NCI-H1436 treated with DMSO at 0.1 percent for 48 hours (cell line): Measurements from ENCODE around the gene BACE1.
"Not testable (repeated sequence)": the region's sequence is repeated elsewhere in the genome, so short reads cannot be mapped to it uniquely, and the experiment has no call there.

Source experiments
- DNase-seq: peaks from one replicate; lab custom pipeline; 2025; lab: John Stamatoyannopoulos, UW

BACE1 gene

DNA sequence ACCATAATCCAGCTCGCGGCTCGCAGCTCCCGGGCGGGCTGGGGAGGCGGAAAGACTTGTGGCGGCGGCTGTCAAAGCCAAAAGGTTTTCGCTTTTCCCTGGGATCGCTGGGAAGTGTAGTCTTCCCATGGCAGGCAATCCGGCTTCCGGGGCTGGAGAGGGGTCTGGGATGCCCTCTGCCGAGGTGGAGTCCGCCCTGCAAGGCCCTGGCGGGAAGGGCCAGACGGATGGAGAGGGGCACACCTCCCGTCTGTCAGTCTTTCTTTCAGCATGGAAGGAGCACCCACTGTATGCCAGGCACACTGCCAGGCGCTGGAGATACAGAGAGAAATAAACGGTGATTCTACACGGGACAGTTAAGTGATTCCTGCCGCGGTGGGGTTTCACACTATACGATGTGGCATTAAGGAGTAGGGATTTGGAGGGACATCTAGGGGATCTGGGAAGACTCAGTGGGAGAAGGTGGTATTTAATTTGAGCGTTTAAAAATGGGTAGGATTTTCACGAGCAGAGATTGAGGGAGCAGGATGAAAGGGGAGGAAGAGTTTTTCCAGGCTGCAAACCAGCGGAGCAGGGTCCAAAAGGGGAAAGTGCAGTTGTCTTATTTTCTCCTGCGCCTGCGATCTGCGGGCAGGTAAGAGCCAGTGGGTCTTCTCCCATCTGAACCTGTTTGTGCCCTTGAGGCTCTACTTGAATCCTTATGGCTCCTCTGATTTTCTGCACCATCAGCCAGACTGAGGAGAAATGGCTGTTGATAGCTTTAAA lies at the start of gene BACE1:
TSS of gene BACE1 (minus strand) at position 60 of the 765 bp plus-strand sequence. CDS start 461 bp downstream, outside the sequence.
- peak; percentile 37 for DNase-seq

DNA sequence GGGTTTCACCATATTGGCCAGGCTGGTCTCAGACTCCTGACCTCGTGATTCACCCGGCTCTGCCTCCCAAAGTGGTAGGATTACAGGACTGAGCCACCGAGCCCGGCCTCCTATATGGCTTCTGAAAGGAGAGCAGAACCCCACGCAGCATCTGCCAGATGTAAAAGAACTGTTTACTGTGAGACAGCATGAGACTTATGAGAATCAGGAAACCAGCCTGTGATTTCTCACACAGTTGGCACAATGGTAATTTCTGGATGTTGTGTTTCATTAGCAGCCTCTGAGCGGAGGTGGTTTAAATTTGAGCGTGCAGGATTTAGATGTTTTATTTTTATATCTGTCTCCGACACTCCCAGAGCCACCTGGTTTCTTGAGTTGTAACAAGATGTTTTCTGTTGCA lies 45.4 kb upstream of the BACE1 start:
- no peak for DNase-seq

DNA sequence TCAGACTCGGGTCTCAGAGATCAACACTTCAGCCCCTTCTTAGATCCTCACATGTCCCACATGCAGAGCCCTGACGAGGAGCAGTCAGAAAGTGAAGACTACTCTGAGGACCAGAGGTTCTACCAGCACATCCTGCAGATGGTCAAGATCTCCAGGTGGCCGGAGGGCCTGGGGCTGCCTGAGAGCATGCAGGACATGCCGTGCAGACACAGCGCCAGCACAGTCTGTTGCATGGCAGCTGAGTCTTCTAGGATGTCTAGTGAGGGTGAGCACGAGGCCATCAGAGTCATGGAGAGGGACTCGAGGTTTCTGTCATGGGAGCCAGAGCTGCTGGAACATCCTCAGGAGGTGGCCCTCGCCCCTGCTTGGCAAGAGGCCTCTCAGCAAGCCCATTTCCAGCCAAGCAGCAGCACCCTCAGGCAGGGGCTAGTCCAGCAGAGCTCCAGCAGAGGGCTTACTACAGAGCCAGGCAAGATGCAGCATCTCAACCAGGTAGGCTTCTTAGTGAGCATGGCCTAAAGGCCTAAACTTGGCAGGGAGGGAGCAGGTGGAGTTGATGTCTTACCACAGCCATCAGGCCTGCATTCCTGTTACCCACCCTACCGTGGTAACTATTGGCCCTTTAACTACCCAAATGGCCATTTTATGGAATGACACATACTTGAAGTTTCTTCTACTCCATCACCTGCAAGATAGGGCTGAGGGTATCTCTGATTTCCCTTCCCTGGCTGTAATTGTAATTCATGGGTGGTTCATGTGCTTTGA lies 40.3 kb upstream of the BACE1 start:
- no peak for DNase-seq

DNA sequence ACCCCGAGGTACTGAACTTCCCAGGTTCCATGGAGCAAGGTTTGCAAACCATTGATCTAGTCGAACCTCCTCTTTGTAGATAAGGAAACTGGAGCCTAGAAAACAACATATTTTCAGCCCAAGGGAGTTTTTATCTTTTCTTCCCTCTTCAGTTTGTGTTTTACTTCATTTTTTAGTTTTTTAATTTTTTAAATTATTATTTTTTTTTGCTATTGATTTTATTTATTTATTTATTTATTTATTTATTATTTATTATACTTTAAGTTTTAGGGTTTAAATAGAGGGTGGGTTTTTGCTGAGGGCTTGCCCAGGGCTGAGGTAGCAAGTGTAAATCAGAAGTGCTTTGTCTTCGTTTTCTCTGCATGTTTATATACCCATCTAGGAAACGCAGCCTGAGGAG lies 38.5 kb upstream of the BACE1 start:
- no peak for DNase-seq

DNA sequence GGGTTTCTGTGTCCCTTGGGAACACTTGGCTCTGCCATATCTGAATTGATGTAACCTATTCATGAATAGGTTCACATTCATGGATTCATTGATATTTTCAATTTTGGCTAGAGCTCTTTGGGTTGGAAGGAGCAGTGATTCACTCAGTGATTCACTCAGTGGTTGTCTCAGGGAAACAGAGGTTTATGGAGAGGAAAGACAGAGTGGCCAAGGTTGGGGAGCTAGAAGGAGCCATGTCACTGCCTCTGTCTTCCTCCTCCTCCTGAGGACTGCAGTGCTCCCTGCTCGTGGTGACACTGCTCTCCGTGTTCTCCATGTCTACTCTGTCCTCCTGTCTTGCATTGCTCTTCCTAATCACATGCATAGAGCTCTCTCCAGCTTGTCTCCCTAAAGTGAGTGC lies 29.0 kb upstream of the BACE1 start:
- no peak for DNase-seq

DNA sequence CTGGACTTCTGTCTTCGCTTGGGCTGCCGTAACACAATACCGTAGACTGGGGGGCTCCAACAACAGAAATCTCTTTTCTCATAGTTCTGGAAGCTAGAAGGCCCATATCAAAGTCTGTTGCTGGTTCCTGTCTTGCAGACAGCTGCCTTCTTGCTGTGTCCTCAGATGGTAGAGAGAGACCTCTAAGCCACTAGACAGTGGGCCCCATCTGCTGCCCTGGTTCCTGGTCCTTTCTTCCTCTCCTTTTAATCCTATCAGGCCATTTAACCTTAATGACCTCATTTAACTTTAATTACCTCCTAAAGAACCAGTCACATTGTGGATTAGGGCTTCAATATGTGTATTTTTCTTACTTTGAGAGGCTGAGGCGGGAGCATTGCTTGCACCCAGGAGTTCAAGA lies 21.0 kb upstream of the BACE1 start:
- DNase-seq: no peak

DNA sequence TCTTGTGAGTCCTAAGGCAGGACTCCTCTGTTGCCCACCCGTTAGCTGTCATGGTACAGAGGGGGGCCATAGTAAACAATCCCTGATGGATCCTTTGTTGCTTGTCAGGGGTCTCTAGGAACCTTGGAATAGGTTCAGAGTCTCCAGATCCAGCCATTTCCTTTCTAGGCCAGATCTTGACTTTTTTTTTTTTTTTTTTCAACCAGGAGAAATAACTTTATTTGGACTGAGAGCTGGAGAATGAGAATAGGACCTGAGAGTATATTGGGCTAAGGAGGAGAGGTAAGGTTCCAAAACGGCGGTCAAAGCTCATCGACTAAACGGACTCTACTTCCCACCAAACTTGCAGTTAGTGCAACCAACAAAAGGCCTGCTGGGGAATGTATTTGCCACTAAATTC lies 19.3 kb upstream of the BACE1 start:
- no peak for DNase-seq

DNA sequence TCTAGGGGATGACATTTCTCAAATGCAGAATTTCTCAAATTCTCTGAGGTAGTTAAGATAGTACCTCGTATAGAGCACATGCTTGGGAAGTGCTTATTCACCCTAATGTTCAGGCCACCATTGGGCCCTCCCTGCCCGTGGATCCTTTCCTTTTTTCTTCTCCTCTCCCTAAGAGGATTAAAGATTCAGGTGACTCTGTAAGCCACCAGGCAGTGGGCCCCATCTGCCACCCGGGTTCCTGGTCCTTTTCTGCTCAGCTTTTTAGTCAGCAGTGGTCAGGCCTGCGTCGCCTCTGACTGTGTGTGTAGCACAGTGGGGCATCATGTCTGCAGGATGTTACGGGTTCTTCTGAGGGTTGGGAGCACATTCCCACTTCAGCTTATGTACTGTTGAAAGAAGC lies 18.8 kb upstream of the BACE1 start:
- no peak for DNase-seq

DNA sequence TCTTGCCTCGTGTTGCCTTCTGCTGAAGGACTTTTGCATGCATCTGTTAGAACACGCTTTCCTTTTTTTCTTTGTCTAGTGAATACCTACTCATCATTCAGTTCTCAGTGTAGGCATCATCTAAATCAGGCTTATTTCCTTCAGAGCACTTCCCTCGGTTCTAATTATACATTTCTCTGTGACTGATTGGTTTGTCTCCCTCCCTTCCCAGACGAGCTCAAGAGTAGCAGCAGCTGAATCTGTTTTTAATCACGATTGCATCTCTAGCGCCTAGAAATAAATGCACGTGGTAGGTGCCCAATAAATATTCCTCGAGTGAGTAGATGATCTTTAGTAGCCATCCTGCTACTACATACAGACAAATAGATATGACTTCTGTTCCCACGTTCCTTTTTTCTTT lies 17.9 kb upstream of the BACE1 start:
- DNase-seq: no peak

DNA sequence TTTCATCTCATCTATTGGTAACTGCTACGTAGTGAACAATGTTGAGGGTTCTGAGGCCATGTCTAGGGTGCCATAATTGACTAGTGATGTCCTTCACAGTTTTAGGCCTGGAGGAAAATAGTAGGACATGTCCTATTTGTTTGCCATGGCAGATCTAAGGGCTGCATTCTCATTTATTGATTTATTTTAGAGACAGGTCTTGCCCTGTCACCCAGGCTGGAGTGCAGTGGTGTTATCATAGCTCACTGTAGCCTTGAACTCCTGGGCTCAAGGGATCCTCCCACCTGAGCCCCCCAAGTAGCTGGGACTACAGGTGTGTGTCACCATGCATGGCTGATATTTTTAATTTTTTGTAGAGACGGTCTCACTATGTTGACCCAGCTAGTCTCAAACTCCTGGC lies 16.8 kb upstream of the BACE1 start:
- no peak for DNase-seq

DNA sequence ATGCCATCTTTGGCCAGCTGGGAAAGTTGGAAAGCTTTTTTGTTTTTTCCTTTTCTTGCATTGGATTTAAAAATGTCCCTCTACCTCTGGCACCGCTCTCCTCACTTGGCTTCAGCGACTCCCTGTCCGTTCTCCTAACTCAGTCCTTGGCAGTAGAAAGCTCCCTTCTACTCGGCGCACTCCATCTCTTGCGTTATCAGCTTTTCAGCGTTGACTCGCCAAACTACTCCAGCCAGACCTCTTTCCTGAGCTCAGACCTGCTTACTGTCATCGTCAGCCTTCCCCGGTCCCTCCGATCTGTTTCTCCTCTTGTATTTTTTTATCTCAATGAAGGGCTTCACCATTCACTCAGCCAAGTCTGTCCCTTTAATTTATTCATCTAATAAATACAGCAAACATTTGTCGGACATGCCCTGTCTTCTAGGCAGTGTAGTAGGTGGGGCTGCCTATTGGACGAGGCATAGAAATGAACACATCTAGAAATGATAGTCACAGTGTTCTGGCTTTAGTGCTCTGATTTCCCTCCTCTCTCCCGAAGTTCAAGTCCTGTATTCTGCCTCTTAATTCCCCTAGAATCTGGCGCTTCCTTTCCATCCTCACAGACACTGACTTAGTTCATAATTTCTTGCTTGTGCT lies 12.4 kb upstream of the BACE1 start:
- no peak for DNase-seq

DNA sequence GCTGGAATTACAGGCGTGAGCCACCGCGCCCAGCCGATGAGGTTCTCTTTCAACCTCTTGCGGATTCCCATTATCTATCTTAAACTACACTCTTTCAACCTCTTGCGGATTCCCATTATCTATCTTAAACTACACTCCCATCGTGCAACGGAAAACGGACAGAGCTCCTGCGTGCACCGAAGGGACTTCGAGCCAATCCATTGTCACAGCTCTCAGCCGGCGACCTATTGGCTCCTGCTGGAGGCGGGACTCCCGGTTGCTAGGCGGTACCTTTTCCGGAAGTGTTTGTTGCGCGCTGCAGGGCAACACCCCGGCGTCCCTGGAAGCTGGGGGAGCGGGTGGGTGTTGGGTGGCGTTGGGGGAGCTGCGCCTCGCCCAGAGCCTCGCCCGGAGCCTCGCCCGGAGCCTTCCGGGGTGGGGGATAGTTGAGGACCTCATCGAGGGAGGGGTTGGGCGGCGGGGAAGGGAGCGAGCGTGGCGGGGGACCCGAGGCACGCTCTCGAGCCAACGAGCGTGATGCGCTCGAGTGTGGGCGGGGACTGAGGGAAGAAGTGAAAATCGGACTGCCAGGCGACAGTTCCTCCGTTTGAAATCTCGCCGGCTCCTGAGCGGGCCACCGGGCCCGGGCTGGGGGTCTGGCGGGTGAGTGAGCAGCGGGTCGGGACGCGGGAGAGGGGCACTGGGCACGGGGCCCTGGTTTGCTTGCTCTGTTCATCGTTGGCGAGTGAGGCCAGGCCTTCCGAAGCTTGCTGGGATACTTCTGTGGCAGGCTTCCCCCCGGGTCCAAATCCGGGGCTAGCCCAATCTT lies 11.7 kb upstream of the BACE1 start, which contains the start of gene CEP164:
TSS of gene CEP164 (plus strand) at position 288 of the 808 bp plus-strand sequence. CDS start 10,733 bp downstream, outside the sequence.
- DNase-seq: peak; percentile 85

DNA sequence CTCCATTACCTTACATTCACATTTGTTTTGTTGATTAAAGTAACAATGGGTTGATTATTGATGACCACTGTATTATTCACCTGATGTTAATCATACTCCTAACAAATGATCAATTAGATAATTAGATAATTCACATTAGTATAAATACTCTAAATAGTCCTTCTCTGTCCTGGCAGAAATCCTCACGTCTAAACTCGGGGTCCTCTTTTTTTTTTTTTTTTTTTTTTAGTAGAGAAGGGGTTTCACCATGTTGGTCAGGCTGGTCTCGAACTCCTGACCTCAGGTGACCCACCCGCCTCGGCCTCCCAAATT lies 11.2 kb upstream of the BACE1 start:
- DNase-seq: not testable (repeated sequence)

DNA sequence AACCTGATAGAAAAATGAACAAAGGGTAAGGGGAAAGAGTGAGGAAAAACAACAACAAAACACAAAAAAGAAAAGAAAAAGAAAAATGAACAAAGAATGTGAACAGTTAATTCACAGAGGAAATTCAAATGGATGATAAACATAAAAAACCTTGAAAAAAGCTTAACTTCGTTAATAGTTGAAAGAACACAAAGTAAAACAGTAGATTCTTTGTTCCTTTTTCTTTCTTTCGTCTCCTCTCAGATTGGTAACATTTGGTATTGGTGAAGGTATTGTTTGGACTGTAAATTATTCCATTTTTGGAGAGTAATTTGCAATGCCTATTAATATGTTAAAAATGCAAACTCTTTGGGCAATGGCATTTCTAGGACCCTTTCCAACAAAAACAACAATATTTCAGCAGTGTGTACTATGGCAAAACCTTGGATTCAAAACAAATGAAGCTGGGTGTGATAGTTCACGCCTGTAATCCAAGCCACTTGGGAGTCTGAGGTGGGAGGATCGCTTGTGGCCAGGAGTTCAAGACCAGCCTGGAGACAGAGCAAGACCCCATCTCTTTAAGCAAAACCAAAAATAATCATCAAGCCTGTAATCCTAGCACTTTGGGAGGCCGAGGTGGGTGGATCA lies 3.3 kb upstream of the BACE1 start:
- no peak for DNase-seq

DNA sequence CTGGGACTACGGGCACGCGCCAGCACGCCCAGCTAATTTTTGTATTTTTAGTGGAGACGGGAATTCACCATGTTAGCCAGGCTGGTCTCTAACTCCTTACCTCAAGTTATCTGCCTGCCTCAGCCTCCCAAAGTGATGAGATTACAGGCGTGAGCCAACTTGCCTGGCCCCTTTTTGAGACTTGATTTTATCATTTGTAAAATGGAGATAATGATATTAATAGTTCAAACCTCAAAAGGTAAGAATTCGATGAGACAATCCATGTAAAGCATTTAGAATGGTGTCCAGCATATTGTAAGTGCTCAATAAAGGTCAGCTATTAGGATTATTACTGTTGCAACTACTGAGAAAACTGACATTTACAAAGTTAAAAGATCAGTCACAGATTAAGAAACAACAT lies 2.7 kb upstream of the BACE1 start:
- no peak for DNase-seq

DNA sequence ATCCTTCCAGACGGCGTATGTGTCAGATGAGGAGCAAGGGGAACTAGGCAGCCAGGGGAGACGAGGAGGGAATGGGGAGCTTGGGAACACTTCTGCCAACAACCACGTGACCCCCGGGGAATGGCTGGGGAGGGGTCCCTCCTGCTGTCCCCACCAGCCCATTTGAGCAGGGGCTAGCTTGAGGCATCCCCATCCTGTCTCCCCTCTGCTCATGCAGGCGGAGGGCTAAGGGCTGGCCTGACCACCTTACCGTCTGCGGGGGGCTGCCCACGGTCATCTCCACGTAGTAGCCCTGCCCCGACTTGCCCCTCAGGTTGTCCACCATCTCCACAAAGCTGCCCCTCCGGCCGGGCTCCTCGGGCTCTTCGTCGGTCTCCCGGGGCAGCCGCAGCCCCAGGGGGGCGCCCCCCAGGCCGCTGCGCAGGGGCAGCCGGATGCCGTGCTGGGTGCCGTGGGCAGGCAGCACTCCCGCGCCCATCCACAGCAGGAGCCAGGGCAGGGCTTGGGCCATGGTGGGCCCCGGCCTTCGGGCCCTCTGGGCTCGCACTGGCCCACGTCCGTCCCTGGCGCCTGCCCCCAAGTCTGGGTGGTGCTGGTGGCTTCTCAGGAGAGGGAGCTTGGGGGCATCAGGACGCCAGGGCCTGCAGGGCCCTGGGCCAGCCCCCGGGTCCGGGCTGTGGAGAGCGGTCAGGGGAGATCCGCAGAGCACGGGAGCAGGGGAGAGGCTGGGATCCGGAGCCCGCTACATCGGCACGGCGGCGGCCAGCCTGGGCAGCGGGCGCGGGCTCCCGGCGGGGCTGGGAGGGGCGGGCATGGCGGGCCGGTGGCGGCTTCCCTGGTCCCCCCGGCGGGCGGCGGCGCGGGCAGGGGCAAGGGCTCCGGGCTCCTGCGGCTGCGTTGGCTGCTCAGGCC lies 515 bp downstream of the BACE1 start:
- no peak for DNase-seq

DNA sequence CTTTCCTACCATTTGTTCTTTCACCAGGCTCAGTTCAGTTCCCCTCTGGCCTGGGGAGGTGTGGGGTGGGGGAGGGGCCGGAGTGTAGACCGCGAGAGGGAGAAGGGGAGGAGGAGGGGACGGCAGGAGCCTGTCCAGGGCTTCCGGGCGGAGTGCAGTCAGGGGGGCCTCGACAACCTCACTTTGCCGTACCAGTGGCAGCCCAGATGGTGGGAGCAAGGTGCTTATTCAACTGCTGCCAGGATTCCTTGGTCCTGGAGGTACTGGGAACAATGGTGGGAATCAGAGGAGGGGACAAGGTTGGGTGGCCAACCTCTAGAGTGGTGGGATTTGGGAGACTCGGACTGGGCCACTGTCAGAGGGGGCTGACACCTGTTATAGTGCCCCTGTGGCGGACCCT lies 1.2 kb downstream of the BACE1 start:
- DNase-seq: no peak

DNA sequence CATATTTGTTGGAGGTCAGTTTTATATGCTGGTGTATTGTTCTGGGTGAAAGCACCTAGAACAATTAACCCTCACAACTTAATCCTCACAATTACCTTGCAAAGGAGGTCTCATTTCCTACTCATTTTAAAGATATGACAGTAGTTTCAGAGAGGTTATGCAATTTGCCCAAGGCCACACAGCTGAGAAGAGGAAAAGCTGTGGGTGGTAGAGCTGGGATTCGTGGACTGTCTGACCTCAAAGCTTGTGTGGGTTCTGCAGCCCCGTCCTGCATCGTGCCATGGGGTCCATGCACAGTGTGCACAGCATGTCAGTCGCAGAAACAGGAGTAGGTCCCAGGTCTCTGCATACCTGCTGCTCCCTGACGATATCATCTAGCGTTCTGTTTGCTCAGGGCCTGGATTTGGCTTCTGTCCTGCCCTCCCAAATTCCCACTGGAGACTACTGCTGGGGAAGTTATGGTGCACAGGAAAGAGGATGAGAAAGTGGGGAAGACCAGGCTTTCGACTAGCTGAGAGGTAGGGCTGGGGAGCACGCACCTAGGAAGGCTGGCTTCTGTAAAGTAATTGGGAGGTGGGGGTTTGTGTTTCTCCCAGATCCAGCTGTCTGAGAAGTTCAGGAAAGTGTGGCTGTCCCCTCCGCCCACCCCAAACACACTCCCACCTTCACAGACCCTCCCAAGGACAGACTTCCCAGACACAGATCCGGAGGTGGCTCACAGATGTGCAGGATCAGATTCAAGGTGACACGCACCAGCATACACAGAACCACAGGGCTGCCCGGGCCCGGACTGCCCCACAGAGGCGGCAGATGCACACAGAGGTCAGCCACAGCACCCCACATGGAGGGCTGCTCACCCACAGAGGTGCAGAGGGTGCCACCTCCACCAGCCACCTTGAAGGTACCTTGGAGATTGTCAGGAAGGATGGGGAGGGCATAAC lies 2.0 kb downstream of the BACE1 start:
- DNase-seq: no peak

DNA sequence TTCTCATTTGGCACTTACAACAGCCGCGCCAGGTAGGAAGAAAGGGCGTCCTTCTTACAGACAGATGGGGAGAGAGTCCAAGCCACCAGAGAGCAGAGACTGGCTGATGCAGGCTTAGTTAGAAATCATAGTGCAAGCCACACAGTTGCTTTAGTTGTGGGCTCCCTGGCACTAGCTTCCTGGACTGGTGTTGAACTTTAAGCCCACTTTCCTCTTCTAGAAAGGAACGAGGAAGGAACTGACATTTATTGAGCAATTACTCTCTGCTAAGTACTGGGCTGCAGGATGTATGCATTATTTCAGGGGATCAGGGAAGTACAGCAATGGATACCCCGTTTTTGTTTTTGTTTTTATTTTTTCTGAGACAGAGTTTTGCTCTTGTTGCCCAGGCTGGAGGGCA lies 3.0 kb downstream of the BACE1 start:
- DNase-seq: no peak

DNA sequence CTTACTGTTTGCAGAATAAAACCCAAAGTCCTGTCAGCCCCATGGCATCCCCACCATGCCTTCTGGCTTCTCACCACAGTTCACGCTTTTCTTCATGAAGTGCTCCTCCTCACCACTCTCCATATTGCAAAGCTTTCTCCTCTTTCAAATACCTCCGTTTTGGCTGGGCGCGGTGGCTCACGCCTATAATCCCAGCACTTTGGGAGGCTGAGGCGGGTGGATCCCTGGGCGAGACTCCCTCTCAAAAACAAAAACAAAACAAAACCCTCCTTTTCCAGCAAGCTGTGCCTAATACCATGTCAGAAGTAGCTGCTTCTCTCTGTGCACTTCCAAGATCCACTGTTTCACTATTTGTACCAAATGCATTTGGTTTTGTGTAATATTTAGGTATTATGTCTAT lies 6.7 kb downstream of the BACE1 start:
- no peak for DNase-seq
